ENCODE results near the gene MCTS1.

The MCTS1 gene

DNA sequence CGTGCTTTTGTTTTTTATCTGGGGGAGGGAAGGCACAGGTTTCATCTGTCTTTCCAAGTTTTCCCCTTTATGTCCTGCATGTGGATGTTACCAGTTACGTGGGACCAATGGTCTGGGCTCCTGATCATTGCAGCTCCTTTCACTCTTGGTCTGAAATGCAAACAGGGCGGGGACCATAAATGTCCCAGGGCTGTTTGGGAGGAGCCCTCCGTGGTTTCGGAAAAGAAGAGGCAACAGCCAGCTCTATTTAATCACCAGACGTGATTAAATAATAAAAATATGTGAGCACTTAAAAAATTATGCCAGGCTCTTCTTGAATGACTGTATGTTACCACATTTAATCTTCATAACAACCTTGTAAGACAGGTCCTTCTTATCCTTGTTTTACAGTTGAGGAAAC, 56.7 kb downstream of the MCTS1 start:
- DNase-seq (ENCODE audit: extremely low read depth, low read depth), result no peak
- TF ChIP-seq, protein P1, sequence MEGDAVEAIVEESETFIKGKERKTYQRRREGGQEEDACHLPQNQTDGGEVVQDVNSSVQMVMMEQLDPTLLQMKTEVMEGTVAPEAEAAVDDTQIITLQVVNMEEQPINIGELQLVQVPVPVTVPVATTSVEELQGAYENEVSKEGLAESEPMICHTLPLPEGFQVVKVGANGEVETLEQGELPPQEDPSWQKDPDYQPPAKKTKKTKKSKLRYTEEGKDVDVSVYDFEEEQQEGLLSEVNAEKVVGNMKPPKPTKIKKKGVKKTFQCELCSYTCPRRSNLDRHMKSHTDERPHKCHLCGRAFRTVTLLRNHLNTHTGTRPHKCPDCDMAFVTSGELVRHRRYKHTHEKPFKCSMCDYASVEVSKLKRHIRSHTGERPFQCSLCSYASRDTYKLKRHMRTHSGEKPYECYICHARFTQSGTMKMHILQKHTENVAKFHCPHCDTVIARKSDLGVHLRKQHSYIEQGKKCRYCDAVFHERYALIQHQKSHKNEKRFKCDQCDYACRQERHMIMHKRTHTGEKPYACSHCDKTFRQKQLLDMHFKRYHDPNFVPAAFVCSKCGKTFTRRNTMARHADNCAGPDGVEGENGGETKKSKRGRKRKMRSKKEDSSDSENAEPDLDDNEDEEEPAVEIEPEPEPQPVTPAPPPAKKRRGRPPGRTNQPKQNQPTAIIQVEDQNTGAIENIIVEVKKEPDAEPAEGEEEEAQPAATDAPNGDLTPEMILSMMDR (IDR thresholded peaks at IDR 0.05; ENCODE audit: low read depth, low read length, missing control alignments), result no peak
- H3K4me3 ChIP-seq (replicated peaks; ENCODE audit: low read depth, low read length), result no peak overlapping the region

Measured in HFF-Myc (cell line).